ENCODE results near the gene CCDC197.

The CCDC197 gene

GRCh38 chr14:93971635-93972027 lies 25.5 kb upstream of the CCDC197 start:
- in situ Hi-C loops (cut with MboI; ENCODE audit: low pct_unique_long_range_greater_than_20kb, low sequenced_read_pairs, unreplicated experiment), result loop anchor here (25.0 kb wide), 1 partner anchor 1541 kb away; the partner anchor contains the start of gene SYNE3
- no peak for TF ChIP-seq CTCF (IDR thresholded peaks at IDR 0.05; ENCODE audit: extremely low read depth, insufficient read depth, missing control alignments)
- no peak for DNase-seq (ENCODE audit: low spot score)

- no peak for DNase-seq (ENCODE audit: low spot score)
- in situ Hi-C loops (cut with MboI; ENCODE audit: low pct_unique_long_range_greater_than_20kb, low sequenced_read_pairs, unreplicated experiment), result loop anchor here (25.0 kb wide), 1 partner anchor 1540 kb away; the partner anchor contains the start of gene SYNE3
- no peak for TF ChIP-seq CTCF (IDR thresholded peaks at IDR 0.05; ENCODE audit: extremely low read depth, insufficient read depth, missing control alignments)
These were observed 24.4 kb upstream of the CCDC197 start for GRCh38 chr14:93972618-93973205.

- DNase-seq (ENCODE audit: low spot score), result no peak
- in situ Hi-C loops (cut with MboI; ENCODE audit: low pct_unique_long_range_greater_than_20kb, low sequenced_read_pairs, unreplicated experiment), result loop anchor here (25.0 kb wide), 1 partner anchor 1539 kb away; the partner anchor contains the start of gene SYNE3
- no peak for TF ChIP-seq CTCF (IDR thresholded peaks at IDR 0.05; ENCODE audit: extremely low read depth, insufficient read depth, missing control alignments)
These were observed 23.5 kb upstream of the CCDC197 start for GRCh38 chr14:93973607-93974006.

- in situ Hi-C loops (cut with MboI; ENCODE audit: low pct_unique_long_range_greater_than_20kb, low sequenced_read_pairs, unreplicated experiment), result loop anchor here (25.0 kb wide), 1 partner anchor 1538 kb away; the partner anchor contains the start of gene SYNE3
- TF ChIP-seq CTCF (IDR thresholded peaks at IDR 0.05; ENCODE audit: extremely low read depth, insufficient read depth, missing control alignments), result no peak
- no peak for DNase-seq (ENCODE audit: low spot score)
These were observed 22.8 kb upstream of the CCDC197 start for GRCh38 chr14:93974299-93974698.

GRCh38 chr14:93974833-93975232 lies 22.3 kb upstream of the CCDC197 start:
- TF ChIP-seq CTCF (IDR thresholded peaks at IDR 0.05; ENCODE audit: extremely low read depth, insufficient read depth, missing control alignments), result no peak
- no peak for DNase-seq (ENCODE audit: low spot score)
- in situ Hi-C loops (cut with MboI; ENCODE audit: low pct_unique_long_range_greater_than_20kb, low sequenced_read_pairs, unreplicated experiment), result loop anchor here (25.0 kb wide), 1 partner anchor 1537 kb away; the partner anchor contains the start of gene SYNE3

- no peak for TF ChIP-seq CTCF (IDR thresholded peaks at IDR 0.05; ENCODE audit: extremely low read depth, insufficient read depth, missing control alignments)
- in situ Hi-C loops (cut with MboI; ENCODE audit: low pct_unique_long_range_greater_than_20kb, low sequenced_read_pairs, unreplicated experiment), result no loop called here
- peak; percentile 82 for DNase-seq (ENCODE audit: low spot score)
These were observed 21.2 kb upstream of the CCDC197 start for GRCh38 chr14:93975791-93976476.
